LNCAP (cell line): ENCODE results near the gene NXPE3.

Experiments used
- CTCF ChIP-seq: fragments of 450-650 bp; IDR thresholded peaks from 2 replicates; pipeline ENCODE4 v1.5.1; 2017; ENCODE audit warnings: mild to moderate bottlenecking

NXPE3 gene

DNA sequence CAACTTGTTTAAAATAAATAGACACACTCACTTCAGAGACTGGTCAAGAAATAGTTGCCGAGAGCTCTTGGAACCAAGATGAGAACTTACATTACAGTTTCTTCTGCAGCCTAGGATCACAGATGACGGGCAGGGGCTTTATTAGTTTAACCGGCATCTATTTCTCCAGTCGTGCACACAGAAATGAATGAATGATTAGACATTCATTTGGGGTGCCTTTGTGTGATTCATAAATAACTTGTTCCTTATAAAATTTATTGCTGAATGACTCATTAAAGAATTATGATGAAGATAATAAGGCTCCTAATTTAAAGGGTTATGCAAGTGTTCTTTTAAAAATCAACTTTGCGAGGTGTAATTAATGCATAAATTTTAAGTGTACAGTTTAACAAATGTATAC is 91.1 kb downstream of the NXPE3 start:
- no peak for TF ChIP-seq CTCF

GRCh38 chr3:101873619-101874018 is 94.6 kb downstream of the NXPE3 start:
- no peak for TF ChIP-seq CTCF

GRCh38 chr3:101876142-101876541 is 97.1 kb downstream of the NXPE3 start:
- TF ChIP-seq CTCF, result no peak
